ENCODE data around the gene FAM81A. TPM values are rescaled to one million over a fixed set of nuclear protein-coding genes. Genes with fewer than 3 reads are reported as not detected.
"Not testable (repeated sequence)": the region's sequence is repeated elsewhere in the genome, so short reads cannot be mapped to it uniquely, and the experiment has no call there.

FAM81A gene
- total RNA-seq, 6 experiments from 2014 or later, result not detected

GRCh38 chr15:59424616-59425015 is 13.4 kb upstream of the FAM81A start:
- no peak for DNase-seq
- Mint-ChIP-seq H3K36me3 (ENCODE audit: low read depth) (no peaks in the 10 kb centered on the region), H3K9me3 (peaks cover 10% of the 10 kb centered on the region), H3K4me1 (ENCODE audit: low read depth) (no peaks in the 10 kb centered on the region), H3K27ac (no peak overlapping the region), H3K4me3 (no peak overlapping the region), H3K27me3 (ENCODE audit: insufficient read depth) (peaks cover 13% of the 10 kb centered on the region)
- no peak for TF ChIP-seq CTCF (IDR thresholded peaks at IDR 0.05)

DNA sequence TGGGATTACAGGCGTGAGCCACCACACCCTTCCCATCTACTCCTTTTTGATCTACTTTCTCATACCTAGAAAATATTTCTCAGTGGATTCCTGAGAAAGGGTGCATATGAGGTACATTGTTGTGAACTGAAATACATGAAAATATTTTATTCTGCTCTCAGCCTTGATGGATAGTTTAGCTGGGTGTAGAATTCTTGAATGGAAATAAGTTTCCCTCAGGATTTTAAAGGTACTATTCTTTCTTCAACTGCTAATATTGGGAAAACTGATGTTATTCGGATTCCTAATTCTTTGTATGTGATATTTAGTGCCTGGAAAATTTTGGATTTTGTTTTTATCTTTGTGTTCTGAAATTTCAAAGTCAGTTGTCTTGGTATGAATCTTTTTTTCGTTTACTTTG is 9.1 kb upstream of the FAM81A start:
- Mint-ChIP-seq H3K27me3 (ENCODE audit: insufficient read depth) (peaks cover 11% of the 10 kb centered on the region), H3K9me3 (peaks cover 12% of the 10 kb centered on the region)
- H3K27ac Mint-ChIP-seq; H3K36me3 Mint-ChIP-seq (ENCODE audit: low read depth); DNase-seq; H3K4me1 Mint-ChIP-seq (ENCODE audit: low read depth); H3K4me3 Mint-ChIP-seq: not testable (repeated sequence)

GRCh38 chr15:59432389-59432788 is 5.6 kb upstream of the FAM81A start:
- Mint-ChIP-seq H3K9me3 (peaks cover 12% of the 10 kb centered on the region), H3K4me3 (no peak overlapping the region), H3K27me3 (ENCODE audit: insufficient read depth) (peaks cover 34% of the 10 kb centered on the region), H3K27ac (no peak overlapping the region), H3K36me3 (ENCODE audit: low read depth) (no peaks in the 10 kb centered on the region), H3K4me1 (ENCODE audit: low read depth) (peaks cover 8% of the 10 kb centered on the region)
- DNase-seq, result no peak
- no peak for TF ChIP-seq CTCF (IDR thresholded peaks at IDR 0.05)

DNA sequence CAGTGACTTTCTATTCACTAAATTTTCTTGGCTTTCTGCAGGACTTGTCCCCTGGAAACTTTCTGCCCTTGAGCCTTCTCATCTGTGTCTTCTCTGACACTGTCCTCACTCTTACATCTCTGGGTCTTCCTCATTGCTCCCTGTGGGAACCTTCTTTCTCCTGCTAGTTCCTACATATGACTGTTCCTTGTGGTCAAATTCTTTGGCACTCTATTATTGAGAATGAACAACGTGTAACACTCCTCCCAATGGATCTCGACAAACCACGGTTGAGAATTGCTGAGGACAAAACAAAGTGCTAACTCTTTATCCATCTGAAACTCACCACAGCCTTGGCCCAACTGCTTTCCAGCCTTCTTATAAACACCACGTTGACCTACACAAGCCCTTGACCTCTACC is 3.5 kb upstream of the FAM81A start:
- Mint-ChIP-seq H3K27ac (no peak overlapping the region), H3K36me3 (ENCODE audit: low read depth) (no peaks in the 10 kb centered on the region), H3K9me3 (peaks cover 4% of the 10 kb centered on the region), H3K4me1 (ENCODE audit: low read depth) (peaks cover 12% of the 10 kb centered on the region), H3K27me3 (ENCODE audit: insufficient read depth) (peaks cover 47% of the 10 kb centered on the region), H3K4me3 (no peak overlapping the region)
- no peak for DNase-seq
- TF ChIP-seq CTCF (IDR thresholded peaks at IDR 0.05), result no peak

- no peaks in the 10 kb centered on the region for H3K36me3 Mint-ChIP-seq (ENCODE audit: low read depth)
- H3K9me3 Mint-ChIP-seq, result no peaks in the 10 kb centered on the region
- H3K27me3 Mint-ChIP-seq (ENCODE audit: insufficient read depth), result peaks cover 55% of the 10 kb centered on the region
- no peak for TF ChIP-seq CTCF (IDR thresholded peaks at IDR 0.05)
- peak overlapping the region; percentile 85 for H3K4me3 Mint-ChIP-seq
- peaks cover 12% of the 10 kb centered on the region for H3K4me1 Mint-ChIP-seq (ENCODE audit: low read depth)
- no peak for DNase-seq
- no peak overlapping the region for H3K27ac Mint-ChIP-seq
Measured at GRCh38 chr15:59436774-59437141, 1.2 kb upstream of the FAM81A start.

GRCh38 chr15:59437142-59437816 is 707 bp upstream of the FAM81A start:
- Mint-ChIP-seq H3K4me3 (peak overlapping the region; percentile 85), H3K27me3 (ENCODE audit: insufficient read depth) (peaks cover 55% of the 10 kb centered on the region), H3K4me1 (ENCODE audit: low read depth) (peaks cover 12% of the 10 kb centered on the region), H3K9me3 (no peaks in the 10 kb centered on the region), H3K27ac (no peak overlapping the region), H3K36me3 (ENCODE audit: low read depth) (no peaks in the 10 kb centered on the region)
- TF ChIP-seq CTCF (IDR thresholded peaks at IDR 0.05), result no peak
- DNase-seq, result no peak

All from HFFc6 (cell line).